RWPE2 (cell line): ENCODE results near the gene RPL41.

Experiments used
- ATAC-seq: fragments of 200-7000 bp; cut with Tn5 transposase; 3 replicates; pipeline ENCODE4 v1.9.1; 2021; ENCODE audit warnings: low read depth
- DNase-seq: peaks from one replicate; pipeline ENCODE4 v3.0.0-alpha.2; 2020; ENCODE audit warnings: low spot score
- H3K27ac ChIP-seq: fragments of 450-650 bp; 2 replicates; pipeline ENCODE4 v1.5.1; 2017; ENCODE audit warnings: mild to moderate bottlenecking; ENCODE audit not compliant: poor library complexity, severe bottlenecking
- H3K27me3 ChIP-seq: fragments of 250-450 bp; sonication (Bioruptor Pico); 2 replicates; pipeline ENCODE4 v1.5.1; 2021; ENCODE audit warnings: mild to moderate bottlenecking, moderate library complexity; ENCODE audit not compliant: insufficient read depth, poor library complexity, severe bottlenecking
- H3K36me3 ChIP-seq: fragments of 250-450 bp; sonication (Bioruptor Pico); 2 replicates; pipeline ENCODE4 v1.5.1; 2020; ENCODE audit warnings: low read depth, mild to moderate bottlenecking, moderate library complexity
- H3K4me1 ChIP-seq: fragments of 250-450 bp; sonication (Bioruptor Pico); 2 replicates; pipeline ENCODE4 v1.5.1; 2021; ENCODE audit warnings: mild to moderate bottlenecking, moderate library complexity; ENCODE audit not compliant: insufficient read depth, poor library complexity, severe bottlenecking
- H3K4me3 ChIP-seq: fragments of 250-450 bp; sonication (Bioruptor Pico); 2 replicates; pipeline ENCODE4 v1.5.1; 2021; ENCODE audit warnings: mild to moderate bottlenecking, moderate library complexity; ENCODE audit not compliant: severe bottlenecking
- H3K9me3 ChIP-seq: fragments of 250-450 bp; sonication (Bioruptor Pico); 2 replicates; pipeline ENCODE4 v1.5.1; 2021; ENCODE audit warnings: mild to moderate bottlenecking, moderate library complexity; ENCODE audit not compliant: severe bottlenecking
- CTCF ChIP-seq: fragments of 450-650 bp; IDR thresholded peaks from one replicate; pipeline ENCODE4 v1.5.1; 2017; ENCODE audit warnings: mild to moderate bottlenecking, moderate library complexity; ENCODE audit not compliant: poor library complexity, severe bottlenecking

The RPL41 gene

GRCh38 chr12:56101045-56101444 lies 15.4 kb upstream of the RPL41 start:
- ATAC-seq = no peak
- H3K4me1 ChIP-seq = peaks cover 5% of the 10 kb centered on the region
- no peak overlapping the region for H3K27ac ChIP-seq
- DNase-seq = no peak
- H3K27me3 ChIP-seq = no peaks in the 10 kb centered on the region
- peaks cover 15% of the 10 kb centered on the region for H3K36me3 ChIP-seq
- TF ChIP-seq CTCF = no peak
- no peak overlapping the region for H3K4me3 ChIP-seq
- H3K9me3 ChIP-seq = no peaks in the 10 kb centered on the region

DNA sequence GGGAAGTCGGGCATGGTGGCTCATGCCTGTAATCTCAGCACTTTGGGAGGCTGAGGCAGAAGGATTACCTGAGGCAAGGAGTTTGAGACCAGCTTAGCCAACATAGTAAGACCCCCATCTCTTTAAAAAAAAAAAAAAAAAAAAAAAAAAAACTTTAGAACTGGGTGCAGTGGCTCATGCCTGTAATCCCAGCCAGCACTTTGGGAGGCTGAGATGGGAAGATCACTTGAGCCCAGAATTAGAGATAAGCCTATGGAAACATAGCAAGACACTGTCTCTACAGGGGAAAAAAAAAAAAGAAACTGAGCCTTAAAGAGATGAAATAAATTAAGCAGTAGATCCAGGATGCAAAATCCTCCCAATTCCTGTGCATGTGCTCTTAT lies 13.8 kb upstream of the RPL41 start:
- H3K4me1 ChIP-seq = peaks cover 8% of the 10 kb centered on the region
- no peak overlapping the region for H3K4me3 ChIP-seq
- no peak overlapping the region for H3K27ac ChIP-seq
- H3K9me3 ChIP-seq = no peaks in the 10 kb centered on the region
- DNase-seq (no peak), ATAC-seq (no peak)
- no peak for TF ChIP-seq CTCF
- H3K36me3 ChIP-seq = peaks cover 31% of the 10 kb centered on the region
- no peaks in the 10 kb centered on the region for H3K27me3 ChIP-seq

DNA sequence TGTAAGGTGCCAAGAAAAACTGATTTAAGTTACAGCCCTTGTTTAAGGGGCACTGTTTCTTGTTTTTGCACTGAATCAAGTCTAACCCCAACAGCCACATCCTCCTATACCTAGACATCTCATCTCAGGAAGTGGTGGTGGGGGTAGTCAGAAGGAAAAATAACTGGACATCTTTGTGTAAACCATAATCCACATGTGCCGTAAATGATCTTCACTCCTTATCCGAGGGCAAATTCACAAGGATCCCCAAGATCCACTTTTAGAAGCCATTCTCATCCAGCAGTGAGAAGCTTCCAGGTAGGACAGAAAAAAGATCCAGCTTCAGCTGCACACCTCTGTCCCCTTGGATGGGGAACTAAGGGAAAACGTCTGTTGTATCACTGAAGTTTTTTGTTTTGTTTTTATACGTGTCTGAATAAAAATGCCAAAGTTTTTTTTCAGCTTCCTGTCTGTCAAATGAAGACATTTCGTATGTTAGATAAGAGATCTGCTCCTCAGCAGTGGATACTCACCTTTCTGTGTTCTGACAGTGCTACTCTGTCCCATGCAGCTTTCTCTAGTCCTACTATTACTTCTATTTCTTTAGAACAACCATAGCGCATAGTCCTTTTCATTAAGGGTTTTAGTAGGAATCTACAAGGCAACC lies 13.2 kb upstream of the RPL41 start:
- Histone ChIP-seq H3K4me1 (peaks cover 8% of the 10 kb centered on the region), H3K4me3 (peak overlapping the region; percentile 77), H3K27ac (peak overlapping the region; percentile 69), H3K9me3 (no peaks in the 10 kb centered on the region), H3K36me3 (peaks cover 36% of the 10 kb centered on the region), H3K27me3 (no peaks in the 10 kb centered on the region)
- DNase-seq (no peak), ATAC-seq (no peak)
- TF ChIP-seq CTCF = no peak

DNA sequence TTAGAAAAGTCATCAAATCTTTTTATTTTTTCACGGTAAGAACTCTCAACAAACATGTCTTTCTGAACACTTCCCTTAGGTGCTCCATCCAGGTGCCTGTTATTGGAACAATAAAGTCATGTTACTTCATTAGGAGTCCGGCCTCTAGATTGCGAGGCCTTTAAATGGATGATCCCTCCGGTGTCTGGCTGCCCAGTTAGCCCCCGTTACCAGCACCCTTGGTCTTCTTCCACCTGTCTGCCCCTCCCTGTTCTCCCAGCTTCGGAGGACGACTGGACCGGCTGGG lies 12.7 kb upstream of the RPL41 start:
- DNase-seq (no peak), ATAC-seq (no peak)
- peak overlapping the region; percentile 77 for H3K4me3 ChIP-seq
- no peaks in the 10 kb centered on the region for H3K27me3 ChIP-seq
- peak overlapping the region; percentile 69 for H3K27ac ChIP-seq
- H3K36me3 ChIP-seq = peaks cover 42% of the 10 kb centered on the region
- H3K9me3 ChIP-seq = no peaks in the 10 kb centered on the region
- TF ChIP-seq CTCF = no peak
- H3K4me1 ChIP-seq = peaks cover 8% of the 10 kb centered on the region

DNA sequence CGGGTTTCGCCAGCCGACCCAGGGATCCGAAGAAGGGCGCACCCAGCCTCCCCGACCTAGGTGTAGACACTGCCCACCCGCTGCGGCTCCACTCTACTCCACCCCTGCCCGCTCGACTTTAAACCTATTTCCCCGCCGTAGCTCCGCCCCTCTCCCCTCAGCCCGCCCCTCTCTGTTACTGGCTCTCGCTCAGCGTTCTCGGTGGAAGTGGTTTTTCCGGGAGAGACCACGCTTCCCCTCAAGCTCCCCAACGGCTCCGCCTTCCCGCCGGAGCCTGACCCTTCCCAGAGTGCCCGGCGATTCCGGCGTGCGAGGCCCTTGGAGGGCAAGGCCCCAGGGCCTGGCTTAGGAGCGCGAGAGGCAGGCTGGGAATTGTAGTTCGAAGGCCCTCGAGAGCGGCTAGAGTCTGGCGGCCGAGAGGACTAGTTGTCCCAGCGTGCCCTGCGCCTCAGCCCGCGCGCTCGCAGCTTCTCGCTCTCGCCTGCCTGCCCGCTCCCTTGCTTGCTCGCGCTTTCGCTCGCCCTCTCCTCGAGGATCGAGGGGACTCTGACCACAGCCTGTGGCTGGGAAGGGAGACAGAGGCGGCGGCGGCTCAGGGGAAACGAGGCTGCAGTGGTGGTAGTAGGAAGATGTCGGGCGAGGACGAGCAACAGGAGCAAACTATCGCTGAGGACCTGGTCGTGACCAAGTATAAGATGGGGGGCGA lies 12.2 kb upstream of the RPL41 start, which contains the start of gene PA2G4:
Gene PA2G4 (plus strand): TSS at position 451 of the 706 bp plus-strand sequence. CDS start 179 bp downstream, at position 630.
- Histone ChIP-seq H3K4me3 (peak within 1 kb of the TSS; percentile 77), H3K9me3 (no peaks in the 10 kb centered on the region), H3K27me3 (no peaks in the 10 kb centered on the region), H3K4me1 (peaks cover 8% of the 10 kb centered on the region), H3K36me3 (peaks cover 47% of the 10 kb centered on the region), H3K27ac (peak within 1 kb of the TSS; percentile 69)
- DNase-seq (peak; percentile 98), ATAC-seq (peak; percentile 97)
- no peak for TF ChIP-seq CTCF
